ENCODE measurements around the gene USH2A.

DNA sequence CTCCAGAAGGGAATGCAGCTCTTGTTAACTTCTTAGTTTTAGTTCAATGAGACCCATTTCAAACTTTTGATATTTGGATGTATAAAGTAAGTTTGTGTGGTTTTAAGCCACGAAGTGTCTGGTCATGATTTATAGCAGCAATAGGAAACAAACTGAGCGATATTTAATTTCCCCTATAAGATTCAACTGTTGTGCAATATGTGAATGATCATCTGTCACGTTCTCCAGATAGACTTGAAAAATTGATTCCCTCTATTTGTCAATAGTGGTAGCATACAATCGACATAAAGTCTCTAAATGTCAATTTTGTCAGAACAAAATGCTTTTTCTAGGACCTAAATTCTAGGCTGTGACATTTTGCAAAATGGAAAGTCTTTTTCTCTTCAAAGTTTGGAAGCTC, 616.0 kb downstream of the USH2A start:
- TF ChIP-seq POLR2A (IDR thresholded peaks at IDR 0.05; ENCODE audit: low read length) (no peak), GATA1 (IDR thresholded peaks at IDR 0.05; ENCODE audit: low read depth, low read length) (no peak)
